Stimulated activated CD8-positive, alpha-beta memory T cell treated with anti-CD3 and anti-CD28 coated beads, Interleukin-4, amount 100 ng/mL, for 4 hours (primary cell): ENCODE results near the gene MPG.
A peak's percentile ranks its signal among the peaks of the same experiment; 100 is the strongest.
"Not testable (repeated sequence)": the region's sequence is repeated elsewhere in the genome, so short reads cannot be mapped to it uniquely, and the experiment has no call there.

ENCODE experiments used
- DNase-seq, 2 donors: peaks; one replicate each; pipeline ENCODE4 v3.0.0-alpha.2; 2020; ENCODE audit warnings: low read depth in 2 of 2, low spot score in 1 of 2

MPG gene

GRCh38 chr16:112153-112840 lies 34.3 kb downstream of the MPG start:
- DNase-seq, result no peak

- no peak for DNase-seq
Observed at GRCh38 chr16:114327-114726, 36.3 kb downstream of the MPG start.

GRCh38 chr16:116015-116414 lies 38.0 kb downstream of the MPG start:
- no peak for DNase-seq

GRCh38 chr16:117379-118365 lies 39.6 kb downstream of the MPG start:
- DNase-seq, result peak; percentile 37 to 52

- no peak for DNase-seq
Observed at GRCh38 chr16:118857-119256, 40.8 kb downstream of the MPG start.

- DNase-seq, result no peak
Observed at GRCh38 chr16:119295-119694, 41.3 kb downstream of the MPG start.

GRCh38 chr16:119835-120491 lies 41.9 kb downstream of the MPG start:
- no peak for DNase-seq

GRCh38 chr16:120756-121155 lies 42.7 kb downstream of the MPG start:
- DNase-seq, result no peak

- DNase-seq, result no peak
Observed at GRCh38 chr16:122361-122760, 44.3 kb downstream of the MPG start.

GRCh38 chr16:123558-124350 lies 45.7 kb downstream of the MPG start:
- not testable (repeated sequence) for DNase-seq

- DNase-seq, result no peak
Observed at GRCh38 chr16:125011-125410, 47.0 kb downstream of the MPG start.

- no peak for DNase-seq
Observed at GRCh38 chr16:129075-129474, 51.0 kb downstream of the MPG start.

- DNase-seq, result no peak
Observed at GRCh38 chr16:130533-131173, 52.6 kb downstream of the MPG start.

GRCh38 chr16:132120-132519 lies 54.1 kb downstream of the MPG start:
- no peak for DNase-seq

- DNase-seq, result no peak
Observed at GRCh38 chr16:133716-134115, 55.7 kb downstream of the MPG start.
